ENCODE results near the gene E4F1. TPM values are rescaled to one million over a fixed set of nuclear protein-coding genes. Genes with fewer than 3 reads are reported as not detected.
"Not testable (repeated sequence)": the region's sequence is repeated elsewhere in the genome, so short reads cannot be mapped to it uniquely, and the experiment has no call there.

E4F1 gene
- total and polyA plus RNA-seq, 4 donors, result 12.9 to 75.7 (median 19.4) TPM

- intact Hi-C loops (cut with DNase I), result no loop called here
- Histone ChIP-seq H3K4me1 (ENCODE audit: control insufficient read depth in 1 of 2, insufficient read depth in 2 of 2, low read length in 2 of 2) (no peaks in the 10 kb centered on the region), H3K9me3 (ENCODE audit: control insufficient read depth, low read length) (no peaks in the 10 kb centered on the region), H3K4me3 (ENCODE audit: low read length in 2 of 2) (no peak overlapping the region), H3K27ac (ENCODE audit: low read depth in 1 of 2, low read length in 2 of 2) (no peak overlapping the region), H3K36me3 (ENCODE audit: control insufficient read depth in 1 of 2, insufficient read depth in 2 of 2, low read length in 1 of 2) (no peaks in the 10 kb centered on the region), H3K27me3 (ENCODE audit: control insufficient read depth in 1 of 2, insufficient read depth in 2 of 2, low read length in 1 of 2) (no peaks in the 10 kb centered on the region)
- no peak for DNase-seq
- WGBS, 2 donors, result 87 to 90% methylated on average over 6 of the region's 6 CpGs
- no peak for ATAC-seq (ENCODE audit: low FRiP score)
Measured at GRCh38 chr16:2200313-2200712, 23.1 kb upstream of the E4F1 start.

GRCh38 chr16:2203119-2203688 lies 20.2 kb upstream of the E4F1 start:
- ATAC-seq (ENCODE audit: low FRiP score); H3K27me3 ChIP-seq (ENCODE audit: control insufficient read depth in 1 of 2, insufficient read depth in 2 of 2, low read length in 1 of 2); H3K36me3 ChIP-seq (ENCODE audit: control insufficient read depth in 1 of 2, insufficient read depth in 2 of 2, low read length in 1 of 2); intact Hi-C loops (cut with DNase I); H3K4me1 ChIP-seq (ENCODE audit: control insufficient read depth in 1 of 2, insufficient read depth in 2 of 2, low read length in 2 of 2); H3K9me3 ChIP-seq (ENCODE audit: control insufficient read depth, low read length); DNase-seq; H3K4me3 ChIP-seq (ENCODE audit: low read length in 2 of 2); H3K27ac ChIP-seq (ENCODE audit: low read depth in 1 of 2, low read length in 2 of 2): not testable (repeated sequence)
- 93 to 95% methylated on average over 8 of the region's 8 CpGs for WGBS, 2 donors

- intact Hi-C loops (cut with DNase I), result no loop called here
- H3K27me3 ChIP-seq (ENCODE audit: control insufficient read depth in 1 of 2, insufficient read depth in 2 of 2, low read length in 1 of 2), result no peaks in the 10 kb centered on the region
- no peak overlapping the region for H3K27ac ChIP-seq (ENCODE audit: low read depth in 1 of 2, low read length in 2 of 2)
- H3K4me3 ChIP-seq (ENCODE audit: low read length in 2 of 2), result peak overlapping the region; percentile 43 to 70
- H3K36me3 ChIP-seq (ENCODE audit: control insufficient read depth in 1 of 2, insufficient read depth in 2 of 2, low read length in 1 of 2), result no peaks in the 10 kb centered on the region
- no peak for ATAC-seq (ENCODE audit: low FRiP score)
- 81% methylated on average over 13 of the region's 13 CpGs for WGBS, 2 donors
- no peaks in the 10 kb centered on the region for H3K9me3 ChIP-seq (ENCODE audit: control insufficient read depth, low read length)
- no peak for DNase-seq
- no peaks in the 10 kb centered on the region for H3K4me1 ChIP-seq (ENCODE audit: control insufficient read depth in 1 of 2, insufficient read depth in 2 of 2, low read length in 2 of 2)
Measured at GRCh38 chr16:2204416-2205103, 18.8 kb upstream of the E4F1 start.

- peak within 1 kb of the TSS; percentile 48 to 70 for H3K4me3 ChIP-seq (ENCODE audit: low read length in 2 of 2)
- ATAC-seq (ENCODE audit: low FRiP score) (peak; percentile 95), DNase-seq (peak; percentile 92 to 95)
- H3K36me3 ChIP-seq (ENCODE audit: control insufficient read depth in 1 of 2, insufficient read depth in 2 of 2, low read length in 1 of 2), result no peaks in the 10 kb centered on the region
- WGBS, 2 donors, result 1% methylated on average over 77 to 93 of the region's 93 CpGs
- no peaks in the 10 kb centered on the region for H3K4me1 ChIP-seq (ENCODE audit: control insufficient read depth in 1 of 2, insufficient read depth in 2 of 2, low read length in 2 of 2)
- peak within 1 kb of the TSS; percentile 16 to 90 for H3K27ac ChIP-seq (ENCODE audit: low read depth in 1 of 2, low read length in 2 of 2)
- intact Hi-C loops (cut with DNase I), result no loop called here
- no peaks in the 10 kb centered on the region for H3K9me3 ChIP-seq (ENCODE audit: control insufficient read depth, low read length)
- no peaks in the 10 kb centered on the region for H3K27me3 ChIP-seq (ENCODE audit: control insufficient read depth in 1 of 2, insufficient read depth in 2 of 2, low read length in 1 of 2)
Measured at GRCh38 chr16:2205104-2205966, 18.1 kb upstream of the E4F1 start, which contains the start of gene MLST8. TSS of gene MLST8 (plus strand) at chr16:2205454. CDS start at chr16:2206086, 632 bp downstream.

GRCh38 chr16:2205967-2206313 lies 17.5 kb upstream of the E4F1 start:
- H3K4me3 ChIP-seq (ENCODE audit: low read length in 2 of 2), result peak overlapping the region; percentile 48 to 70
- no peak overlapping the region for H3K27ac ChIP-seq (ENCODE audit: low read depth in 1 of 2, low read length in 2 of 2)
- DNase-seq (peak in 1 of 2 donors; percentile 64), ATAC-seq (ENCODE audit: low FRiP score) (peak; percentile 1)
- intact Hi-C loops (cut with DNase I), result no loop called here
- H3K36me3 ChIP-seq (ENCODE audit: control insufficient read depth in 1 of 2, insufficient read depth in 2 of 2, low read length in 1 of 2), result no peaks in the 10 kb centered on the region
- no peaks in the 10 kb centered on the region for H3K4me1 ChIP-seq (ENCODE audit: control insufficient read depth in 1 of 2, insufficient read depth in 2 of 2, low read length in 2 of 2)
- no peaks in the 10 kb centered on the region for H3K27me3 ChIP-seq (ENCODE audit: control insufficient read depth in 1 of 2, insufficient read depth in 2 of 2, low read length in 1 of 2)
- no peaks in the 10 kb centered on the region for H3K9me3 ChIP-seq (ENCODE audit: control insufficient read depth, low read length)
- 5 to 8% methylated on average over 16 of the region's 16 CpGs for WGBS, 2 donors

GRCh38 chr16:2206420-2206779 lies 17.0 kb upstream of the E4F1 start:
- intact Hi-C loops (cut with DNase I), result no loop called here
- H3K4me3 ChIP-seq (ENCODE audit: low read length in 2 of 2), result no peak overlapping the region

GRCh38 chr16:2206780-2207433 lies 16.5 kb upstream of the E4F1 start:
- no peak overlapping the region for H3K4me3 ChIP-seq (ENCODE audit: low read length in 2 of 2)
- H3K27ac ChIP-seq (ENCODE audit: low read depth in 1 of 2, low read length in 2 of 2), result no peak overlapping the region
- 89 to 91% methylated on average over 23 of the region's 23 CpGs for WGBS, 2 donors
- H3K36me3 ChIP-seq (ENCODE audit: control insufficient read depth in 1 of 2, insufficient read depth in 2 of 2, low read length in 1 of 2), result no peaks in the 10 kb centered on the region
- ATAC-seq (ENCODE audit: low FRiP score), result no peak
- H3K4me1 ChIP-seq (ENCODE audit: control insufficient read depth in 1 of 2, insufficient read depth in 2 of 2, low read length in 2 of 2), result no peaks in the 10 kb centered on the region
- DNase-seq, result no peak
- no peaks in the 10 kb centered on the region for H3K27me3 ChIP-seq (ENCODE audit: control insufficient read depth in 1 of 2, insufficient read depth in 2 of 2, low read length in 1 of 2)
- H3K9me3 ChIP-seq (ENCODE audit: control insufficient read depth, low read length), result no peaks in the 10 kb centered on the region
- intact Hi-C loops (cut with DNase I), result no loop called here

More at GRCh38 chr16:2206420-2206779, 17.0 kb upstream of the E4F1 start:
- ATAC-seq (ENCODE audit: low FRiP score), result no peak
- Histone ChIP-seq H3K9me3 (ENCODE audit: control insufficient read depth, low read length) (no peaks in the 10 kb centered on the region), H3K27me3 (ENCODE audit: control insufficient read depth in 1 of 2, insufficient read depth in 2 of 2, low read length in 1 of 2) (no peaks in the 10 kb centered on the region), H3K4me1 (ENCODE audit: control insufficient read depth in 1 of 2, insufficient read depth in 2 of 2, low read length in 2 of 2) (no peaks in the 10 kb centered on the region), H3K36me3 (ENCODE audit: control insufficient read depth in 1 of 2, insufficient read depth in 2 of 2, low read length in 1 of 2) (no peaks in the 10 kb centered on the region), H3K27ac (ENCODE audit: low read depth in 1 of 2, low read length in 2 of 2) (no peak overlapping the region)
- no peak for DNase-seq
- 78 to 83% methylated on average over 18 of the region's 18 CpGs for WGBS, 2 donors

GRCh38 chr16:2207872-2208271 lies 15.5 kb upstream of the E4F1 start:
- 87 to 92% methylated on average over 9 of the region's 9 CpGs for WGBS, 2 donors
- no peaks in the 10 kb centered on the region for H3K4me1 ChIP-seq (ENCODE audit: control insufficient read depth in 1 of 2, insufficient read depth in 2 of 2, low read length in 2 of 2)
- H3K36me3 ChIP-seq (ENCODE audit: control insufficient read depth in 1 of 2, insufficient read depth in 2 of 2, low read length in 1 of 2), result no peaks in the 10 kb centered on the region

More at GRCh38 chr16:2207872-2208271, 15.5 kb upstream of the E4F1 start:
- ATAC-seq (ENCODE audit: low FRiP score), result no peak
- no peak for DNase-seq
- H3K27ac ChIP-seq (ENCODE audit: low read depth in 1 of 2, low read length in 2 of 2), result no peak overlapping the region
- no peaks in the 10 kb centered on the region for H3K27me3 ChIP-seq (ENCODE audit: control insufficient read depth in 1 of 2, insufficient read depth in 2 of 2, low read length in 1 of 2)
- no peaks in the 10 kb centered on the region for H3K9me3 ChIP-seq (ENCODE audit: control insufficient read depth, low read length)
- intact Hi-C loops (cut with DNase I), result no loop called here
- H3K4me3 ChIP-seq (ENCODE audit: low read length in 2 of 2), result no peak overlapping the region

Measured in aorta (tissue), 5 donors.